ENCODE measurements around the gene KLHL24.
A peak's percentile ranks its signal among the peaks of the same experiment; 100 is the strongest.
"Not testable (repeated sequence)": the region's sequence is repeated elsewhere in the genome, so short reads cannot be mapped to it uniquely, and the experiment has no call there.

The KLHL24 gene, protein sequence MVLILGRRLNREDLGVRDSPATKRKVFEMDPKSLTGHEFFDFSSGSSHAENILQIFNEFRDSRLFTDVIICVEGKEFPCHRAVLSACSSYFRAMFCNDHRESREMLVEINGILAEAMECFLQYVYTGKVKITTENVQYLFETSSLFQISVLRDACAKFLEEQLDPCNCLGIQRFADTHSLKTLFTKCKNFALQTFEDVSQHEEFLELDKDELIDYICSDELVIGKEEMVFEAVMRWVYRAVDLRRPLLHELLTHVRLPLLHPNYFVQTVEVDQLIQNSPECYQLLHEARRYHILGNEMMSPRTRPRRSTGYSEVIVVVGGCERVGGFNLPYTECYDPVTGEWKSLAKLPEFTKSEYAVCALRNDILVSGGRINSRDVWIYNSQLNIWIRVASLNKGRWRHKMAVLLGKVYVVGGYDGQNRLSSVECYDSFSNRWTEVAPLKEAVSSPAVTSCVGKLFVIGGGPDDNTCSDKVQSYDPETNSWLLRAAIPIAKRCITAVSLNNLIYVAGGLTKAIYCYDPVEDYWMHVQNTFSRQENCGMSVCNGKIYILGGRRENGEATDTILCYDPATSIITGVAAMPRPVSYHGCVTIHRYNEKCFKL

DNA sequence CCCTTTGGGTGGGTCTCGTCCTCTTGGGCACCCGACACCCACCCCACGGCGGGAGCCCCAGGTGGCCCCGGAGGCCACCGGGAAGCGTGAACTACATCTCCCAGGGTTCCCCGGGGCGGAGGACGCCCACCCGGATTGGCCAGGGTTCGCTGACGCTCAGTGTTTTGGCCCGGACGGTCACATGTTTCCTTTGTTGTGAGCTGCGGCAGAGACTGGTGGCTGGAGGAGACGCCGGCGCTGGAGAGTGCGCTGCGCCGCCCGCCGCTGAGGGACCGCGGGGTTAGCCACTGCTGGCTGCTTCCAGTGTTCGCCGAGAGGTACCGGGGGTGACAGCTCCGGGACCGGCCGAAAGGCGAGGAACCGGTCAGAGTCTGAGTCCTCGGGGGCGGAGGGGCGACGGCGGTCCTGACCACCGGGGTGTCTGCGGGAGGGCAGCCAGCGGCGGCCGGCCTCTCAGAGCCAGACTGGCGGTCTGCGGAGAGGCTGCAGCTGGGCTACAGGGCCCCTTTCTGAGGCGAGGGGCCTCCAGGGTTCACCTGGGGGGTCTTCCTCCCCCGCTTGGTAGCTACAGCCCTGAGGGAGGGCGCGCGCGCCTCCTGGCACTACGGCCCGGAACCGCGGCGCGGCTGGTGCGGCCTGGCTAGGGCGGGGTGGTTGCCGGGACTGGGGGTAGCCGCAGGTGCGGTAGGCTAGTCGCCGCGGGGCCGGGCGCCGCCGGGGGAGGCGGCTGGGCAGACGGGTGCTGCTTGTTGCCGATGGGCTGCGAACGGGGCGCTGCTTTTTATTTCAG, at the start of gene KLHL24:
Gene KLHL24 (plus strand): TSS at position 193 of the 790 bp plus-strand sequence. CDS start 14,734 bp downstream, outside the sequence.
- DNase-seq, result peak; percentile 91 to 96

DNA sequence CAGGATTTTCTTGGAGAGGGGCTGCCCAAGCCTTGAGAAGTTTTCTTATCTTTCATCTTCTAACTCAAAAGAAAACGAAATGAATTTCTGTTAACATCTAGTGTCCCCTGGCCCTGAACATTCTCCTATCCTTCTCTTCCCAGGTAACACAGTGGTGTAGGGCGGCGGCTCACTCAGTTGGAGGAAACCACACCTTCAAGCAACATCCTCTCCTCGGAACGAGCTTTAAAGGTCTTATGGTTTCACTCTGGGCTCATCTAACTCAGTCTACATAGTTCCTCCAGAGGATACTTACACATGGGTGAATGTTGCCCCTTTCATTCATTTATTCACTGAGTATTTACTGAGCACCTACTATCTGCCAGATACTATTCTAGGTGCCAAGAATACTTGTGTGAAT, 48.9 kb upstream of the KLHL24 start:
- no peak for DNase-seq

- no peak for DNase-seq
Observed at GRCh38 chr3:183587336-183587735, 48.1 kb upstream of the KLHL24 start.

GRCh38 chr3:183590442-183590841, 45.0 kb upstream of the KLHL24 start:
- DNase-seq, result no peak

- no peak for DNase-seq
Observed at GRCh38 chr3:183591881-183592521, 43.4 kb upstream of the KLHL24 start.

DNA sequence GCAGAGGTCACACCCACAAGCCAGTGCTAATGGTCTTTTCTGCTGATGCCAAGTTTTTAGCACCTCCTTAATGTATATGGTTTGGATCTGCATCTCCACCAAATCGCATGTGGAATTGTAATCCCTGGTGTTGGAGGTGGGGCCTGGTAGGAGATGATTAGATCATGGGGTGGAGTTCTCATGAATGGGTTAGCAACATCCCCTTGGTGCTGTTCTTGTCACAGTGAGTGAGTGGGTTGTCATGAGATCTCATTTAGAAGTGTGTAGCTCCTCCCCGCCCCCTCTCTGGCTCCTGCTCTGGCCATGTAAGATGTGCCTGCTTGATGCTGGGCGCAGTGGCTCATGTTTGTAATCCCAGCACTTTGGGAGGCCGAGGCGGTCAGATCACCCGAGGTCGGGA, 42.6 kb upstream of the KLHL24 start:
- no peak for DNase-seq

DNA sequence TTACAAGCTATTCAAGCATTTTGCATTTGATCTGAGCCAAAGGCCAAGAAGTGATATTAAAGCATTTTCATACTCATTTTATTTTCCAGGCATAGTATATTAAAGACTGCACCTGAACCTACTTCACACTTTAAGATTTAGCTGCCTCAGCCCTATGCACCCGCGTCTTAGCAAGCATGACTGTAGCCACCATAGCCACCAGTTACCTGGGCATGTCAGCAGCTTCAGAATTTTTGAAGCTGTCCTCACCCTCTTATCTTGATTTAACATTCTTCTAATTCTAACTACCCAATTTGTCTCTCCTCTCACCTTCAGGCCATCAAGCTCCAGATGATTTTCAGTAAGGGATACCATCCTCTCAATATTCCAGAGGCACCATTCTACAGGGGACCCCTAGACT, 40.8 kb upstream of the KLHL24 start:
- no peak for DNase-seq

DNA sequence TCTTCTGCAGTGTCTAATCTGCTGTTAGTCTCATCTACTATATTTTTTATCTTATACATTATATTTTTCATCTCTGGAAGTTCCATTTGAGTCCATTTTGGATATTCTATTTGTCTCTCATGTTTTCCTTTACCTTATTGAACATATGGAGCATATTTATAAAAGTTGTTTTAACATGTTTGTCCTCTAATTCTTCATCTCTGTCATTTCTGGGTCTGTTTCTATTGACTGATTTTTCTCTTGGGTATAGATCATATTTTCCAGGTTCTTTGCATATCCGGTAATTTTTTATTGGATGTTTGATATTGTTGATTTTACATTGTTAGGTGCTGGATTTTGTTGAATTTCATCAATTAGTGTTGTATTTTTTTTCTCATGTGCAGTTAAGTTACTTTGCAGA, 37.5 kb upstream of the KLHL24 start:
- no peak for DNase-seq

DNA sequence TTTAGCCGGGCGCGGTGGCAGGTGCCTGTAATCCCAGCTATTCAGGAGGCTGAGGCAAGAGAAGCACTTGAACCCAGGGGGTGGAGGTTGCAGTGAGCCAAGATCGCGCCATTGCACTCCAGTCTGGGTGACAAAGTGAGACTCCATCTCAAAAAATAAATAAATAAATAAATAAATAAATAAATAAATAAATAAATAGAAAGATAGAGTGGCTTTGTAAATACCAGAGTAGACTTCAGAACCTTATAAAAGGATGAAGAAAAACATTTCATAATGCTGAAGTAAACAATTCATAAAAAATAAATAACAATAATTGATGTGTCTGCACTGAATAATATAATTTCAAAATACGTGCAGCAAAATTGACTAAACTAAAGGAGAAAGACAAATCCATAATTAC, 24.1 kb upstream of the KLHL24 start:
- DNase-seq, result not testable (repeated sequence)

DNA sequence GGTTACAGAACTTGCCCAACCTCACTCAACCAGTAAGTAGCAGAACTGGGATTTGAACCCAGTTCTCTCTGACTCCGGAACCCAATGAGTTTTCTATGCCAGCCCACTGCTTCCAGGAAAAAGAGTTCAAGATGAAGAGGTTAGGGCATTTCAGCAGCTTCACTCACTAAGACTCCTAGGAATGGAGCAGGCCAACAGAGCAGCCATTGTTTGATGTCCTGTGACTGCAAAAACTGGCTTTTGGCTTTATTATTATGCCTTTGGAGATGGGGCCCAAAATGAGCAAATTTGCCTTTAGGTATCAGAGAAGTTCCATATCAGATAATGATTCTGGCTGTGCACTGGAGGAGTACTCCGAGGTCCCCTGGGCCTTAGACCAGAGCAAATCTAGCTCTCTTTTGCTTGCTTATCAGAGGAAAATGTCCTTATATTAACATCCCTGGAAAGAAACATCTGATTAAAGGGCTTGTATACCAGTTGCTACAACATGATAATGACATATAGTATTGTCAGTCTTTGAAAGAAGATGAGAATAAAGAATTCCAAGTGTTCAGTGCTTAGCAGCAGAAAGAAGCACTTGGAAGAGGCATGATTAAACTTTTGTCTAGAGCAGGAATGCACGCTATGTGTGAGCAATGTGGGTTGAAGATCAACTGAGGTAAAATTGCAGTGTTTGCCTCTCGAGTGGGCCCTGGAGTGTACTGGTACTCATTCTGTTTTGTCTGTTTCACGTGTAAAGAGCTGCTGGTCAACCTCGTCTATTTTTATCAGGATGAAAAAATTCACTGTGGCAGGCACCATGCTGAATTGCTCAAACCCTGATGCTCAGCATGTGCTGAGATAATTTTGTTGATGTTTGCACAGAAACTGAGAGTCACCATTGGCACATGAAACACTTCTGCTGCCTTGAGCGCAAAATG, 21.8 kb upstream of the KLHL24 start:
- no peak for DNase-seq

- no peak for DNase-seq
Observed at GRCh38 chr3:183618542-183618941, 16.9 kb upstream of the KLHL24 start.

- DNase-seq, result no peak
Observed at GRCh38 chr3:183619010-183619409, 16.4 kb upstream of the KLHL24 start.

DNA sequence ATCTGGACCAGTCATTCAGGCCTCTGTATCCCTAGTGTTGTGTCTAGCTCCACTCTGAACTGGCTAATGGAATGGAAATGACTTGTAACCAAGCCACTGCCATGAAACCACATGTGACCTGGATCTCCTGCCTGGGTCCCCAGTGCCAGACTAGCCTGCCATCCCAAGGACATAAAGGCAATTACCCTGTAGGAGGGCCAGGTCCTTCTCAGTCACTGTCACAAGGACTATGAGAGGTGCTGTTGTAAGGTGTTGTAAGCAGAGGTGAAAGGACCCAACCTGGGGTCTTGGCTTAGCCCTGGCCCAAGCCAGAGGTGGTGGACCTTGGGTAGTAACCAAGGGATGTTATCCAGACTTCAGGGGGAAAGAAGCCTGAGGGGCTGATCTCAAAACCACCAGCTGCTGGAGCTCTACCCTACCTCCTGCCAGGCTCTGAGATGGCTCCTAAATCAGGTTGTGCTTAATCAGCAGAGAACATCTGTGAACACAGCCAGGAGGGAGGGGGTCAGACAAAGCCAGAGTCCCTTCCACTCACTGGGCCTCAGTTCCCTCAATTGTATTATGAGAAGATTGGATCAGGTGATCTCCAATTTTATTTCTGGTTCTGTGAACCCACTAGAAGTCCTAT, 15.7 kb upstream of the KLHL24 start:
- peak; percentile 48 to 66 for DNase-seq

DNA sequence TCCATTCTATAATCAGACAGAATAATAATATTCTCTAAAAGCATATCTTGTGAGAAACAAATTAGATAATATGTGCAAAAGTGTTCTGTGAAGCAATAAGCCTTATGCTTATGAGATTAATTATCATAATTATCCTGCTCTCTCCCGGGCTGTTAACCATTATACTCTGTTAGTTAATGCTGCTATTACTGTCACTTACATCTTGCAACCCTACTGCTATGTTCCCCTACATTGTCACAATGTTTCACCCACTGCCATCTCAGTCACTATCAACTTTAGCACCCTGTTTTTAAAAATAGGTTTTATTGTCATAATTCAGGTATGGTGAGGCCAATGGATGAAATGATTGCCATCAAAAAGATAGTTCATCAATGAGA, 15.2 kb upstream of the KLHL24 start:
- DNase-seq, result peak in 1 of 2 experiments; percentile 26

GRCh38 chr3:183622473-183622872, 12.9 kb upstream of the KLHL24 start:
- not testable (repeated sequence) for DNase-seq

DNA sequence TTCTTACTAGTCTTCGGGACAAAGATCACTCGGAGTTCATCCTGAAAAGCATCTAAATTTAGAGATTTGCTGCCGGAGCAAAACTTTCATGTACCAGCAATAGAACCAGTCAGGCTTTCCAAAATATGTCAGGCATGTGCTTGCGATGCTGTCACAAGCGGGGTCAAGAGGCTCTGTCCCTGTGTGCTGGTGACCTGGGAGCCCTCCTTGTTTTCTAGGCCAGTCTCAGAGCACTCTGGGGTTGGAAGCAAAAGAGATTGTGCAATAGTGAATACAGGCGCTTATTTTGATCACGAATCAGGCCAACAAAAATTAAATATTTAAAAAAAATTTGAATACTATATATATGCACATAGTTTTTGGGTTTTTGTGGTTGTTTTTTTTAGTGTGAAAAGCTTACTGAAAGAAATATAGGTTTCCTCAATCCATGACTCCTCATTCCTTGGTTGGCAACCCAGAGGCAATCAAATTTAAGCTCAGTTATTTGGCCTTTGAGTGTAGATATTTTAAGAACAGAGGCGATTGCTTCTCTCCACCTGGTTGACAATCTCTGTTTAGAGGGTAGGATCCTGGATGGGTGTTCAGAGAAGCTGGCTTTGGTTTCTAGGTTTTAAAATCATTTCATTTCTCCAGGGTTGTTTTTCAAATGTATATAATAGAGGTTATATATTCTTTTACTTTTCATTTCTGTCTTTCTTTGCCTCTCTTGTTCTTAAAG, 8.4 kb upstream of the KLHL24 start:
- DNase-seq, result no peak

DNA sequence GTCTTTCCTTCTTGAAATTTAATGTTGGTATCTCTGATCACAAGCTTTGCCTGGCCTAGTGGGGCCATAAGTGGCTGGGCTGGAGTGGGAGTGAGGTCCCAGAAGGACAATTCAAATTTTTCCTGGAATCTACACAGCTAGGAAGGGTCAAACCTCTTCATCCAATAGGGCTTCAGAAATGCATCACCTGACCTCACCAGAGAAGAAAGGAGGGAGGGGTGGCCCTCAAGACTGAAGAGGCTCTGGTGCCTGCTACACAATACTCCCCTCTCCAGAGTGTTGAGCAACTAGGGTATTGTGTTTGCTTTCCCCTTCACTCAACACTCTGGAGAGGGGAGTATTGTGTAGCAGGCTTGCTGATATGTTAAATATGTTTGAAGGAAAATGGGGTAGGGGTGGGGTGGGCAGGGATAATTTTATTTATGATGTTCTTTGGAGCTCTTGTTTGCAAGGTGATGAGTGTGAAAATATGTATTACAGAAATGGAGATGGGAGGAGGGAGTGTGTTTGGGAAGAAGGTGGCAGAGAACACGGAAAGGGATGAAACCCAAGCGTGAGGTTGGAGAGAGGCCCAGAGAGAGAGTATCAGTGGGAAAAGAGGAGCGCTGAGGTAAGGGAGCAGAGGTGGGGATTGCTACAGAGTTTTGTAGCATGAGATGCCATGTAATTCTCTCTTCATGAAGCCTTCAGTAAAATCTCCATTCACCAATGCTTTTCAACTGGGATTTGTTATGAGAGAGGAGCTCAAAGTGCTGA, 5.7 kb upstream of the KLHL24 start:
- peak; percentile 48 to 61 for DNase-seq

DNA sequence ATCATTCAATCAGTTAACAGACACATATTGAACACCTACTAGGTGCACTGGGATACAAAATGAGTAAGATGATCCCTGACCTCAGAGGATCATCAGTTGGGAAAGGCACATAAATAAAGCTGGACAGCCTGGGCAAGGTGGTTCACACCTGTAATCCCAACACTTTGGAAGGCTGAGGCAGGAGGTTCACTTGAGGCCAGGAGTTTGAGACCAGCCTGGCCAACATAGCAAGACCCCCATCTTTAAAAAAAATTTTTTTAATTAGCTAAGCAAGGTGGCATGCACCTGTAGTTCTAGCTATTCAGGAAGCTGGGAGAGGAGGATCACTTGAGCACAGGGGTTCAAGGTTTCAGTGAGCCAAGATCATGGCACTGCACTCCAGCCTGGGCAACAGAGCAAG, 3.7 kb upstream of the KLHL24 start:
- no peak for DNase-seq

DNA sequence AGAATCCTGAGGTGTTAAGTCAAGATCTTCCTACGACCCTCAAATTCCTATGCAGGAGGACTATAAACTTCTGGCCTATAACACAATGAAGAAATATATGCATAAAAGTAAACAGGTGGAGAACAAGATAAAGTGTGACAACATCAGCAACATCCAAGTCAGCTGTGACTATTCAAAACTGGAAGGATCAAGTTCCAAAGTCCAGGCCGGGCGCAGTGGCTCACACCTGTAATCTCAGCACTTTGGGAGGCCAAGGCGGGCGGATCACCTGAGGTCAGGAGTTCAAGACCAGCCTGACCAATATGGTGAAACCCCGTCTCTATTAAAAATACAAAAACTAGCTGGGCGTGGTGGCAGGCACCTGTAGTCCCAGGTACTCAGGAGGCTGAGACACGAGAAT, 2.7 kb upstream of the KLHL24 start:
- DNase-seq, result not testable (repeated sequence)

GRCh38 chr3:183634707-183635106, 716 bp upstream of the KLHL24 start:
- DNase-seq, result no peak

All from NCI-H524 (cell line).